Stimulated activated CD4-positive, alpha-beta T cell treated with anti-CD3 and anti-CD28 coated beads, Interleukin-15, amount 100 ng/mL, for 48 hours (primary cell): Measurements from ENCODE around the gene LINC01488.

Experiments used
- DNase-seq, 2 donors: peaks; one replicate each; pipeline ENCODE4 v3.0.0-alpha.2; 2020; ENCODE audit warnings: low read depth in 2 of 2

Gene LINC01488

GRCh38 chr11:69445131-69445470 is 36.4 kb upstream of the LINC01488 start:
- no peak for DNase-seq

- DNase-seq, result no peak
Observed at GRCh38 chr11:69446108-69446507, 35.4 kb upstream of the LINC01488 start.

- DNase-seq, result no peak
Observed at GRCh38 chr11:69447786-69448185, 33.7 kb upstream of the LINC01488 start.

GRCh38 chr11:69448471-69449284 is 32.8 kb upstream of the LINC01488 start:
- no peak for DNase-seq

- DNase-seq, result no peak
Observed at GRCh38 chr11:69449320-69450063, 32.0 kb upstream of the LINC01488 start.

GRCh38 chr11:69450064-69450856 is 31.2 kb upstream of the LINC01488 start:
- no peak for DNase-seq

- no peak for DNase-seq
Observed at GRCh38 chr11:69450857-69451220, 30.6 kb upstream of the LINC01488 start.

GRCh38 chr11:69451289-69451688 is 30.2 kb upstream of the LINC01488 start:
- DNase-seq, result no peak

GRCh38 chr11:69452206-69452987 is 29.1 kb upstream of the LINC01488 start:
- no peak for DNase-seq

- DNase-seq, result no peak
Observed at GRCh38 chr11:69453151-69453550, 28.3 kb upstream of the LINC01488 start.

GRCh38 chr11:69454018-69454417 is 27.4 kb upstream of the LINC01488 start:
- DNase-seq, result no peak

- no peak for DNase-seq
Observed at GRCh38 chr11:69455969-69456368, 25.5 kb upstream of the LINC01488 start.

GRCh38 chr11:69456712-69457111 is 24.8 kb upstream of the LINC01488 start:
- DNase-seq, result no peak

GRCh38 chr11:69459848-69460539 is 21.5 kb upstream of the LINC01488 start:
- no peak for DNase-seq

- DNase-seq, result no peak
Observed at GRCh38 chr11:69460540-69461257, 20.8 kb upstream of the LINC01488 start.

GRCh38 chr11:69461272-69461962 is 20.0 kb upstream of the LINC01488 start:
- DNase-seq, result no peak

- no peak for DNase-seq
Observed at GRCh38 chr11:69462106-69462951, 19.1 kb upstream of the LINC01488 start.

GRCh38 chr11:69463181-69463994 is 18.1 kb upstream of the LINC01488 start:
- no peak for DNase-seq
